WI38 (cell line): Measurements from ENCODE around the gene SLC5A11.

Experiments
- H3K4me3 ChIP-seq: 2 replicates; pipeline ENCODE4 v1.5.1; 2011; ENCODE audit warnings: low read depth, mild to moderate bottlenecking, control low read depth, low read length
- TF ChIP-seq, protein P1 (sequence below): IDR thresholded peaks from 2 replicates; pipeline ENCODE4 v1.5.1; 2012; ENCODE audit warnings: low read depth, mild to moderate bottlenecking, control low read depth, low read length

SLC5A11 gene

DNA sequence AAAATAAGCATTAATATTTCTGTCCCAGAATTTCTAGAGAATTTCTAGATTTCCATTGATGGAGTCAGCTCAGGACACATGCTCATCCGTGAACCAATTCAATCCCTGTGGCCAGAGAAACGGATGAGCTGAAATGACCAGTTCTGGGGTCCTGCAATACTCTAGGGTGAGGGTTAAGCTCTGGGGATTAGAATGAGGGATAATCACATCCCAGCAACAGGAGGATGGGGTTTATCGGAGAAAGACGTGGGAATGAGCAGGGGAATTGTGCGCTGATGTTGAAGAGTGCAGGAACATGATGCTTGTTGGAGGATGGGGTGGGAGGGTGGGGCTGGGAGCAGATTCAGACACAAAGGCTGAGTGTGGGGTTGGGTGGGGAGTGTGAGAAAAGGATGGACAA lies 64.1 kb downstream of the SLC5A11 start:
- H3K4me3 ChIP-seq: no peak overlapping the region
- TF ChIP-seq, protein P1, sequence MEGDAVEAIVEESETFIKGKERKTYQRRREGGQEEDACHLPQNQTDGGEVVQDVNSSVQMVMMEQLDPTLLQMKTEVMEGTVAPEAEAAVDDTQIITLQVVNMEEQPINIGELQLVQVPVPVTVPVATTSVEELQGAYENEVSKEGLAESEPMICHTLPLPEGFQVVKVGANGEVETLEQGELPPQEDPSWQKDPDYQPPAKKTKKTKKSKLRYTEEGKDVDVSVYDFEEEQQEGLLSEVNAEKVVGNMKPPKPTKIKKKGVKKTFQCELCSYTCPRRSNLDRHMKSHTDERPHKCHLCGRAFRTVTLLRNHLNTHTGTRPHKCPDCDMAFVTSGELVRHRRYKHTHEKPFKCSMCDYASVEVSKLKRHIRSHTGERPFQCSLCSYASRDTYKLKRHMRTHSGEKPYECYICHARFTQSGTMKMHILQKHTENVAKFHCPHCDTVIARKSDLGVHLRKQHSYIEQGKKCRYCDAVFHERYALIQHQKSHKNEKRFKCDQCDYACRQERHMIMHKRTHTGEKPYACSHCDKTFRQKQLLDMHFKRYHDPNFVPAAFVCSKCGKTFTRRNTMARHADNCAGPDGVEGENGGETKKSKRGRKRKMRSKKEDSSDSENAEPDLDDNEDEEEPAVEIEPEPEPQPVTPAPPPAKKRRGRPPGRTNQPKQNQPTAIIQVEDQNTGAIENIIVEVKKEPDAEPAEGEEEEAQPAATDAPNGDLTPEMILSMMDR: no peak

DNA sequence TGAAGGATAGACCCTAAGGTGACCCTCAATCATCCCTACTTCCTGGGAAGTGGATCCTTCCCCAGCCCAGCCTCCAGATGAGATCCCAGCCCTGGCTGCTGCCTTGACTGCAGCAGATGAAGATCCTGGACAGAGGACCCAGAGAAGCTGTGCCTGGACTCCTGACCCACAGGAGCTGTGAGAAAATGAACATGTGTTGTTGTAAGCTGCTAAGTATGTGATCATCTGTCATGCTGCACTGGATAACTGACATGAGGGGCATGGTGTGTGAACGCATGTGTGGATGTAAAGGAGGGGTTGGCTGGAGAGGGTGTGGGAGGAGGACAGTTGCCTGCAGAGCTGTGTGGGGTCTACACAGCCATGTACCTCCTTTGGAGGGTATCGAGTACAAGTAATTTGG lies 69.3 kb downstream of the SLC5A11 start:
- TF ChIP-seq, protein P1: no peak
- no peak overlapping the region for H3K4me3 ChIP-seq

DNA sequence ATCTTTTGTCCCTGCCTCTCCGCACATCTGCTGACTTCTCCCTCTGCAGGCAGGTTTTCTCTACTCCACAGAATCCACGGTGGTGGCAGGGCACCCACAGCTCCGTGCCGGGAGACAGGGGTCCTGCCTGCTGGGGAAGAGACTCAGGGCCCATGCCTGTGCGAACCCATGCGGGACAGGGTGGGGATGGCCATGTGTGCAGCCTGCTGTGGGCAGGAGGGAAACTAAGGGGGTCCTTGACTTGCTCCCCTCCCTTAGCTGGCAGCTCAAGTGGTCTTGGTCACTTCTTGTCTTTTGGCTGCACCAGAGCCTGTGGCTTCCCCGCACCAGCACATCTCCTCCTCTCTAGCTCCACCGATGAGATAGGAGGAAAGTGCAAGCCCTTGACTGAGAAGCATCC lies 69.8 kb downstream of the SLC5A11 start:
- no peak overlapping the region for H3K4me3 ChIP-seq
- TF ChIP-seq, protein P1: no peak

DNA sequence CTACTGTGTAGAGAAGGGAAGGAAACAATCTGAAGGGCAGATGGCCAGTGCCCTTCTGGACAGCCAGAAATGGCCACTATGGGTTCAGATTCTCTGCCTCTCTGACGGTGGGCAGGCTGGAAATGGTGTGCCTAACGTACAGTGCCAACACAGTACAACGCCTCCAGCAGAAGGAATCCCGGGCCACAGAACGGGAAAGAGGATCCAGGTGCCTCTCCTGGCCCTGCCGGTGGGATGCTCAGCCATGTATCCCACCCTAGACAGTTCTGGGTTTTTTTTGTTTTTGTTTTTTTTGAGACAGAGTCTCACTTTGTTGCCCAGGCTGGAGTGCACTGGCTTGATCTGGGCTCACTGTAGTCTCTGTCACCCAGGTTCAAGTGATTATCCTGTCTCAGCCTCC lies 71.5 kb downstream of the SLC5A11 start:
- no peak overlapping the region for H3K4me3 ChIP-seq
- TF ChIP-seq, protein P1: no peak

DNA sequence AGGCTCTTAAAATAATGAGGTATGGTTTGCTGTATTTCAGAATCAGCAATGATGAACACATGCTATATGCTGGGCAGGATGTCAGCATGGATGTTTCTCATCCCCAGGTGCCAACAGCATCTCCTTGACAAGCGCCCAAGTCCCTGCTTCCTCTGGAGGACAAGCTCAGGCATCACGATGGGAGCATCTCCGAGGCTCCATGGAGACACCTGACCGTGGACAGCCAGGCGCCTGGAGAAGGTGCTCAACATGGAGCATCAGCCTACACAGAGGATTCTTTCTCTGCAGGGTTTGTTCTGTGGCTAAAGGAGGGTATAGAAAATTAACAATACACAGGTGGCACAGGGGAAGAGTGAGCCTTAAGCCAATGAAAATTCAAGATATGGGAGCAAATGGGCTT lies 72.1 kb downstream of the SLC5A11 start:
- no peak overlapping the region for H3K4me3 ChIP-seq
- TF ChIP-seq, protein P1: no peak

DNA sequence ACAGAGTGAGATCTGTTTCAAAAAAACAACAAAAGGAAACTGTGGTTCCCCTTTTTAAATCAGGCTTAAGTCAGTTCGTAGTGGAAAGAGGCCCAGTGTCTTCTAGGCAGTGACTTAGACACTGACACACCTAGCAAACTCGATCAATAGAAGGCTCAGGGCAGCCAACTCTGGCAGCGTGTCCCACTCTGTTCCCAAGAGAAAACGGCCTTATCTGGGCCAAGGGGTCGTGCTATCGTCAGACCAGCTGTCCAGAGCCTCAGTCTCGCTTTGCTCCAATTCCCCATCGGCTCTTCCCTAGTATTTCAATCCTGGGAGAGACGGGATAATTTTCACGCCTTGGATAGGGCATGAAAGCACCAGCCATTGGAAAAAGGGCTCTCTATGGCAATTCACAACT lies 72.9 kb downstream of the SLC5A11 start:
- TF ChIP-seq, protein P1: no peak
- no peak overlapping the region for H3K4me3 ChIP-seq

DNA sequence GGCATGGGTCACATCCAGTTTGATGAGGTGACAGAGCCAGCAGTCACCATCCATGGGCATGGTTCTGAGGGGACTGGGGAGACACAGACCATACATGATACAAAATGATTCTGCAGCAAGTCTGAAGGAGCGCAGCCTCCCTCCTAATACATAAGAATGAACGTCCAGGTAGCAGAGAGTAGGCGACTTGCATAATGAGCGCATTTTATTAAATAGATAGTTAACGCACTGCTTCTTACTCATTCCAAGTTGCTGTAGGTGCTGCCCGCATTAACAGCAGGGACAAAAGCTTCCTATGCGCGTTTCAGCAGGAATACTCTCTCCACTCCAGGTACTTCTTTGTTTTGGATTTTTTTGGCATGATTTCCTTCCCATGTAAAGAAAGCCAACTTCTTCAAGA lies 73.8 kb downstream of the SLC5A11 start:
- H3K4me3 ChIP-seq: no peak overlapping the region
- TF ChIP-seq, protein P1: no peak
